GM23338 (cell line): ENCODE measurements around the gene PTPN12. TPM values are rescaled to one million over a fixed set of nuclear protein-coding genes. Genes with fewer than 3 reads are reported as not detected.
"Not testable (repeated sequence)": the region's sequence is repeated elsewhere in the genome, so short reads cannot be mapped to it uniquely, and the experiment has no call there.

Experiments used
- ATAC-seq: fragments of 200-7000 bp; cut with Tn5 transposase; 3 replicates; pipeline ENCODE4 v1.9.1; 2020
- DNase-seq: peaks from one replicate; pipeline ENCODE4 v3.0.0-alpha.2; 2015; ENCODE audit warnings: low spot score
- H2AFZ ChIP-seq: fragments of 200-600 bp; sonication (generic); 2 replicates; pipeline ENCODE4 v1.8.0; 2016; ENCODE audit warnings: antibody characterized with exemption, mild to moderate bottlenecking, moderate library complexity
- H3F3A ChIP-seq: fragments of 200-600 bp; sonication (generic); replicated peaks from 2 replicates; pipeline ENCODE4 v1.8.0; 2017; ENCODE audit warnings: antibody characterized with exemption, mixed run types, low read depth
- H3K27ac ChIP-seq: fragments of 200-600 bp; sonication (generic); 2 replicates; pipeline ENCODE4 v1.6.1; 2016; ENCODE audit warnings: low read depth
- H3K27me3 ChIP-seq: fragments of 200-600 bp; sonication (generic); 2 replicates; pipeline ENCODE4 v1.8.0; 2016; ENCODE audit warnings: mild to moderate bottlenecking, mixed run types, moderate library complexity; ENCODE audit not compliant: insufficient read depth
- H3K36me3 ChIP-seq: fragments of 200-600 bp; sonication (generic); 2 replicates; pipeline ENCODE4 v1.8.0; 2016; ENCODE audit warnings: mild to moderate bottlenecking; ENCODE audit not compliant: insufficient read depth
- H3K4me1 ChIP-seq: fragments of 200-600 bp; sonication (generic); 2 replicates; pipeline ENCODE4 v1.8.0; 2016; ENCODE audit warnings: mild to moderate bottlenecking, moderate library complexity; ENCODE audit not compliant: insufficient read depth
- H3K4me2 ChIP-seq: fragments of 200-600 bp; sonication (generic); 2 replicates; pipeline ENCODE4 v1.7.1; 2017; ENCODE audit warnings: mixed run types
- H3K4me3 ChIP-seq: fragments of 200-600 bp; sonication (generic); 2 replicates; pipeline ENCODE4 v1.6.1; 2016; ENCODE audit warnings: mixed run types
- H3K79me2 ChIP-seq: fragments of 200-600 bp; sonication (generic); replicated peaks from 2 replicates; pipeline ENCODE4 v1.8.0; 2017; ENCODE audit warnings: mild to moderate bottlenecking; ENCODE audit not compliant: insufficient read depth
- H3K9me2 ChIP-seq: fragments of 200-600 bp; sonication (generic); 2 replicates; pipeline ENCODE4 v1.8.0; 2017; ENCODE audit not compliant: insufficient read depth
- H4K20me1 ChIP-seq: fragments of 200-600 bp; sonication (generic); replicated peaks from 2 replicates; pipeline ENCODE4 v1.8.0; 2017; ENCODE audit warnings: mild to moderate bottlenecking; ENCODE audit not compliant: insufficient read depth
- H3K27ac Mint-ChIP-seq: 2 replicates; pipeline ENCODE4 v1.8.0; 2020; ENCODE audit warnings: inconsistent platforms, mild to moderate bottlenecking, moderate library complexity, mixed read lengths
- H3K27me3 Mint-ChIP-seq: 3 replicates; pipeline ENCODE4 v1.8.0; 2022; ENCODE audit warnings: low read depth, mild to moderate bottlenecking, moderate library complexity, mixed read lengths, inconsistent platforms; ENCODE audit not compliant: insufficient read depth, poor library complexity
- H3K36me3 Mint-ChIP-seq: 3 replicates; pipeline ENCODE4 v1.8.0; 2021; ENCODE audit warnings: low read depth, mild to moderate bottlenecking, inconsistent platforms, moderate library complexity, mixed read lengths
- H3K4me1 Mint-ChIP-seq: 3 replicates; pipeline ENCODE4 v1.8.0; 2020; ENCODE audit warnings: mild to moderate bottlenecking, inconsistent platforms, mixed read lengths
- H3K4me3 Mint-ChIP-seq: 3 replicates; pipeline ENCODE4 v1.8.0; 2021; ENCODE audit warnings: moderate library complexity, mild to moderate bottlenecking, inconsistent platforms, mixed read lengths
- H3K9me3 Mint-ChIP-seq: 3 replicates; pipeline ENCODE4 v1.8.0; 2020; ENCODE audit warnings: moderate library complexity, mild to moderate bottlenecking, inconsistent platforms, mixed read lengths
- CREB1 ChIP-seq: fragments of 250-450 bp; sonication (Bioruptor Pico); IDR thresholded peaks from 2 replicates; pipeline ENCODE4 v1.5.0; 2020; ENCODE audit warnings: low read depth, mild to moderate bottlenecking, moderate library complexity
- ETS1 ChIP-seq: IDR thresholded peaks from 2 replicates; pipeline ENCODE4 v1.6.1; 2016; ENCODE audit warnings: antibody characterized with exemption
- POLR2AphosphoS5 ChIP-seq: IDR thresholded peaks from 2 replicates; pipeline ENCODE4 v1.6.1; 2016; ENCODE audit warnings: antibody characterized with exemption, low read depth
- REST ChIP-seq: IDR thresholded peaks from one replicate; pipeline ENCODE4 v1.6.1; 2018; ENCODE audit warnings: antibody characterized with exemption; ENCODE audit not compliant: unreplicated experiment
- ZNF462 ChIP-seq: fragments of 250-450 bp; sonication (Bioruptor Pico); IDR thresholded peaks from 2 replicates; pipeline ENCODE4 v1.5.0; 2020; ENCODE audit warnings: mild to moderate bottlenecking, moderate library complexity
- polyA plus RNA-seq: library from polyadenylated mRNA; unstranded; fragments of >200 nt; fragmentation: Nextera tagmentation; extraction: Ambion mirVana; gene quantifications from 2 replicates; pipeline ENCODE4 v1.2.1, GENCODE V29; 2016
- total RNA-seq: library from RNA; depleted of rRNA; stranded (reverse); fragments of >200 nt; shearing (Covaris generic); gene quantifications from 2 replicates; pipeline ENCODE4 v1.2.3, GENCODE V29; 2014

Gene PTPN12
- total and polyA plus RNA-seq, 2 experiments from 2014 or later: 58.8 to 187 TPM

GRCh38 chr7:77520261-77520660 is 16.8 kb upstream of the PTPN12 start (continued):
- no peak for TF ChIP-seq ZNF462 (CRISPR knock-in tag)
- no peak for TF ChIP-seq ETS1
- TF ChIP-seq POLR2AphosphoS5: no peak

GRCh38 chr7:77521537-77521936 is 15.6 kb upstream of the PTPN12 start:
- H3K4me1 Mint-ChIP-seq, H3F3A ChIP-seq, H3K9me2 ChIP-seq, H3K4me2 ChIP-seq, H3K36me3 ChIP-seq, H3K4me3 Mint-ChIP-seq, H3K27me3 ChIP-seq, H3K27ac Mint-ChIP-seq, H2AFZ ChIP-seq, H3K79me2 ChIP-seq, DNase-seq, ATAC-seq, H3K4me3 ChIP-seq, H3K36me3 Mint-ChIP-seq, H3K9me3 Mint-ChIP-seq, H3K27me3 Mint-ChIP-seq, H4K20me1 ChIP-seq, H3K27ac ChIP-seq, H3K4me1 ChIP-seq: not testable (repeated sequence)

- DNase-seq (no peak), ATAC-seq (no peak)
- Histone ChIP-seq H3K36me3 (no peaks in the 10 kb centered on the region), H3K4me1 (no peaks in the 10 kb centered on the region), H3K4me2 (no peak overlapping the region), H3K27me3 (no peaks in the 10 kb centered on the region), H3K9me2 (peaks cover 3% of the 10 kb centered on the region; the same call in 1 of the 2 replicates), H3K79me2 (no peaks in the 10 kb centered on the region), H3F3A (no peaks in the 10 kb centered on the region), H4K20me1 (no peaks in the 10 kb centered on the region), H3K4me3 (no peak overlapping the region), H2AFZ (no peak overlapping the region), H3K27ac (no peak overlapping the region)
- Mint-ChIP-seq H3K27ac (no peak overlapping the region), H3K4me3 (no peak overlapping the region), H3K36me3 (no peaks in the 10 kb centered on the region), H3K27me3 (peaks cover 2% of the 10 kb centered on the region), H3K9me3 (no peaks in the 10 kb centered on the region; the same call in 2 of the 3 replicates), H3K4me1 (peaks cover under 1% of the 10 kb centered on the region; the same call in 1 of the 3 replicates)
- TF ChIP-seq REST: no peak
- no peak for TF ChIP-seq ETS1
- TF ChIP-seq CREB1: no peak
Observed at GRCh38 chr7:77524731-77525130, 12.4 kb upstream of the PTPN12 start.
